ENCODE measurements around the gene B4GALT3.
A peak's percentile ranks its signal among the peaks of the same experiment; 100 is the strongest.

B4GALT3 gene

GRCh38 chr1:161201836-161202712, 24.8 kb upstream of the B4GALT3 start, which contains the start of gene NDUFS2:
Gene NDUFS2 (plus strand): TSS chr1:161202367. CDS start chr1:161202386, 19 bp downstream.
- DNase-seq: peak; percentile 98

- no peak for DNase-seq
Measured at GRCh38 chr1:161200992-161201835, 23.9 kb upstream of the B4GALT3 start.

DNA sequence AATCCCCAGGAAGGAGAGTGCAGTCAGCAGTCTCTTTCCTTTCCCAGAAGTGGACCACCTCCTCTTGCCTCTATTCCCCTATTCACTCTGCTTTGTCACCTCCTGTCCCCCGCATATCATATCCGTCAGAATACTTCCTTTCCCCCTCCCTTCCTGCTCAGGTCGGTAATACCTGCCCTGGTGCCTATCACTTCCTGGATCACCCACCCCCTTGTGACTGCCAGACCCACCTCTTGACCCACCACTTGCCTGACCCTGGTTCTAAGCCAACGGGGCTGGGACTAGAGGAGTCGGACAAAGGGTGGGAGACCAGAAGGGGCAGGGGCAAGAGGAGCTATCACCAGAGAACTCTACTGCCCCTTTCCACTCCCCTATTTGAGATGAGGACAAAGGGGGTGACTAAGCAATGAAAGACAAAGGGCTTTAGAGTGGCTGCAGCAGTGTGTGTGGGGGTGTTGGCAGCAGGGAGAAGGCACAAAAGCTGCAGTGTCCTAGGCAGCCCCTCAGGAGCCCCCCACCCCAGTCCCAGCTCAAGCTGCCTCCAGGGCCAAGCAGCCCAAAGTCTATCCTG, 23.2 kb upstream of the B4GALT3 start:
- DNase-seq: no peak

DNA sequence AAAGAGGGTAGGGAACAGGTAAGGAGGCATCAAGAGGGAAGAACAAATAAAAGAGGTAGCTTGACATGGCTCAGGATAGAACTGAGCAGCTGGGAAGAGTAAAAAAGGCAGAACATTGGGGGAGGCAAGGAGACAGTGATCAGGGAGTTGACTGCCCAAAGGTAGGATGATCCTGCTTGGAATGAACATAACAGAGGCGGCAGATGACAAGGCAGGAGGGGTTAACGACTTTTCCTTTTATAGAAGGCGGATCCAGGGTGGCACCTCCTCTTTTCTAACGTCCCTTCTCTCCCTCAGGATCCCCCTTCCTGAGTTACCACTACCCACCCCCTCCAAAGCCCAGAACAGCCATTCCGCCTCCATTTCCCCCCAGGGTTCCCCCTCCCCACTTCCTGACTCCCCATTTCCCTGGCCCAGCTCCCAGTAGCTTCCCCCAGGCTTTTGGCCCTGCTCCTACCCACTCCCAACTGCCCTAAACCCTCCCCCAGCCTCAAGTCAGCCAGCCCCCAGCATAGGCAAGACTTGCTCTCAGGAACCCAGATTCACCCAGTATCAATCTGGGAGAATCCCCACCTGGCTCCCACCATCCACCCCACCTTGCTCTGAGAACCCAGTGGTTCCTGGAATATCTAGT, 22.3 kb upstream of the B4GALT3 start:
- no peak for DNase-seq

GRCh38 chr1:161198897-161199431, 21.7 kb upstream of the B4GALT3 start, which contains the start of gene ADAMTS4:
Gene ADAMTS4 (minus strand): TSS chr1:161199054. CDS start chr1:161198627, 427 bp downstream.
- no peak for DNase-seq

GRCh38 chr1:161198194-161198896, 21.0 kb upstream of the B4GALT3 start:
- DNase-seq: no peak

DNA sequence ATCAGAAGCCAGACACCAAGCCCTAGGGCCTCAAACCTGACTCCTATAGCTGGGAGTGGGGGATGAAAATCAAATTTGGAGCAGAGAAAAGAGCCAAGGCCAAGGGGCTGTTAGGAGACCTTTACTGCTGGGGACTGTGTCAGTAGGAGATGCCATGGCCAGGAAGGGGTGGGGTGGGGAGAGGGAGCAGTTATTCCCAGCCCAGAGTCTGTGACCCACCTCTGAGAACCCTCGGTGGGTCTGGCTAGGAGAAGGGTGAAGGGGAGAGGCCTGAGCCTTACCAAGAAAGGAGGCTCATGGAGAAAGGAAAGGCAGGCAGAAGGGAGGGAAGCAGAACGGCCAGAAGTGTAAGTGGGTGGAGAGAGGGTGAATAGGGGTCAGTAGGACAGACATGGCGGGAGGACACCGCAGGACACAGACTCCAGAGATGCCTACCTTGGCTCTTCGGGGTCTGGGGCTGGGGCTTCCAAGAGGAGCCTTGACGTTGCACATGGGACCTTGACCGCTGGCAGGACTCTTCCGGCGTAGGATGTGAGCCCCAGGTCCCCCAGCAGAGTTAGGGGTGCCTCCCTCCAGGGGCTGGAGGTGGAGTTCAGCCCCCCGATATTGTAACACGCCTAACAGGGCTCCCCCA, 20.4 kb upstream of the B4GALT3 start:
- DNase-seq: no peak

GRCh38 chr1:161196521-161197451, 19.5 kb upstream of the B4GALT3 start:
- no peak for DNase-seq

GRCh38 chr1:161196111-161196510, 18.8 kb upstream of the B4GALT3 start:
- no peak for DNase-seq

DNA sequence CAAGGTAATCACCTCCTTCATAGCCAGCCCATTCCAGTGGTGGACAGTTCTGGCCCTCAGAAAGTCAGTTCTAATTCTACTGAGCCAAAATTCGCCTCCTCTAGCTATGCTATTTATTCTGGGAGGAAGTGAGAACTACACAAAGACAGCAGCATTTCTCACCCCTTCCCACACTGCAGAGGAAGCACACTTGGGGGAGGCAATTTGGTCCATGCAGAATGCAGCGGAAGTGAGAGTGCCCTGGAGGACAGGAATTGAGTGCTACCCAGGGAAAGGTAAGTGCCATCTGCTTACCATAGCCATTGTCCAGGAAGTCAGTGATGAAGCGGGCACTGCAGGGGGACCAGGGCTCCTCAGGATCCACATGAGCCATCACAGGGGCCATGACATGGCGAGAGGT, 17.9 kb upstream of the B4GALT3 start:
- no peak for DNase-seq

DNA sequence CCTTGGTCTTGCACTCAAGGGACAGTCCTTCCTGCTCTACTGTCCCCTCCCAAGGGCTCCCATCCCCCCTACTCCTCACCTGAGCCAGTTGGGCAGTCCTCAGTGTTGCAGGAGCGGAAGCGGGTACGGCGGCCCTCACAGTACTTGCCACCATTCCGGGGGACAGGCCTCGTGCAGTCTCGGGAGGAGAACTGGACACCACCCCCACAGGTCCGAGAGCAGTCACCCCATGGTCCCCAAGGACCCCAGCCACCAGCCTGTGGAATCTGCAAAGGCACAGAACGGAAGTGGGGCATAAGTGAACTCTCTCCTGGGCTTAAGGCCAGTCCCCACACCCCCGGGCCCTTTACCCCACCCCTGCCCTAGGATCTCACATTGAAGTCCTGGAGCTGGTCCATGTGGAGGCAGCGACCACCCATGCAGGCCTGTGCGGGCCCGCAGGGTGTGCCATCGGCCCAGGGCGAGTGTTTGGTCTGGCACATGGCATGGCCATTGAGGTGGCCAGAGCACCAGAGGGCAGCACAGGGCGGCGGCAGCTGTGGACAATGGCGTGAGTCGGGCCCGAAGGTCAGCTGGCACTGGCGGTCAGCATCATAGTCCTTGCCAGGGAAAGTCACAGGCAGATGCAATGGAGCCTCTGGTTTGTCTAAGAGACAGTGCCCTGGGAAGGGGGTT, 16.4 kb upstream of the B4GALT3 start:
- no peak for DNase-seq

- DNase-seq: peak; percentile 13 to 14
Measured at GRCh38 chr1:161192476-161193465, 15.5 kb upstream of the B4GALT3 start.

DNA sequence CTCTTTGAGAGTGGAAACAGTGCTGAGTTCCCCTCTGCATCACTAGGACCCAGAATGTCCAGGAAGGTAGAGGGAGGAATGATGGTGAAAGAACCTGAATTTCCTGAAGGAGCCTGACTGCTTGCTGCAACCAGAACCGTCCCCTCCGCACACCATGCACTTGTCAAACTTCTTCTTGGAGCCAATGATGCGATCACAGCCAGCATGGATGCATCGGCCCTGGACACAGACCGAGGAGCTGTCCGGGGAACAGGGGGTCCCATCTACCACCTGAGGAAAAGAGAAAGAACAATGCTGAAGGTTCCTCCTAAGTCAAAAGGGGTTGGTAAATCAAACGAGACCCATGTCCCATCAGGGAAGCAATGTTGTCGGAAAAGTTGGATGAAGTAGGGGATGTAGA, 14.7 kb upstream of the B4GALT3 start:
- DNase-seq: no peak

GRCh38 chr1:161190962-161191521, 13.7 kb upstream of the B4GALT3 start:
- DNase-seq: no peak

GRCh38 chr1:161189036-161189435, 11.7 kb upstream of the B4GALT3 start:
- DNase-seq: no peak

DNA sequence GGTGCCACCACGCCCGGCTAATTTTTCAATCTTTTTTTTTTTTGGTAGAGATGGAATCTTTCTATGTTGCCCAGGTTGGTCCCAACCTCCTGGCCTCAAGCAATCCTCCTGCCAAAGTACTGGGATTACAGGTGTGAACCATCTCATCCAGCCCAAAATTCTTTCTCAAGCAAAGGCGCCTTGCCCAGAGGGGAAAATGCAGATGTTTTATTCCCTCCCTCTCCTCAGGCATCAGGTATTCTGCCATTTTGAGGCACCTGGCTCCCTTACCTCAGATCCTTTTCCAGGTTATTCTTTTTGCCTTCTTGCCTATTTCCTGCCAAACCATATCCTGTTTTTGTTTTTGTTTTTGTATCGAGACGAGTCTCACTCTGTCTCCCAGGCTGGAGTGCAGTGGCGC, 11.1 kb upstream of the B4GALT3 start:
- no peak for DNase-seq

DNA sequence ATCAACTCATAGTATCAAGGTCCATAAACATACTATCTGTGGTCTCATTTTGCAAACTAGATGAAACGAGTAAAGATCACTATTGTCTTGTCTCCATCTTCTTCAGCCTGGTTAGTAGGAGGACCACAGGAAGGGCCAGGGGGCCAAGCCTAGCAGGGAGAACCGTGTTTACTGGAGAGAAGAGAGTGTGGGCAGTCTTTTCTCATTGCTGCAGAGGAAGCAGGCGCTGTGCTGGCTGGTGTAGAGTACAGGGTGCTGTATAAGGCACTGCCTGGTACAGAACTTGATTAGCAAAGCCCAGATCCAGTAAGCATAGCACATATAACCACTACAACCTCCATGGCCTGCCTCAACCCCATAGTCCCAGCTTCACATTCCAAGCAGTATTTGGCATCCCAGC, 10.0 kb upstream of the B4GALT3 start:
- no peak for DNase-seq

DNA sequence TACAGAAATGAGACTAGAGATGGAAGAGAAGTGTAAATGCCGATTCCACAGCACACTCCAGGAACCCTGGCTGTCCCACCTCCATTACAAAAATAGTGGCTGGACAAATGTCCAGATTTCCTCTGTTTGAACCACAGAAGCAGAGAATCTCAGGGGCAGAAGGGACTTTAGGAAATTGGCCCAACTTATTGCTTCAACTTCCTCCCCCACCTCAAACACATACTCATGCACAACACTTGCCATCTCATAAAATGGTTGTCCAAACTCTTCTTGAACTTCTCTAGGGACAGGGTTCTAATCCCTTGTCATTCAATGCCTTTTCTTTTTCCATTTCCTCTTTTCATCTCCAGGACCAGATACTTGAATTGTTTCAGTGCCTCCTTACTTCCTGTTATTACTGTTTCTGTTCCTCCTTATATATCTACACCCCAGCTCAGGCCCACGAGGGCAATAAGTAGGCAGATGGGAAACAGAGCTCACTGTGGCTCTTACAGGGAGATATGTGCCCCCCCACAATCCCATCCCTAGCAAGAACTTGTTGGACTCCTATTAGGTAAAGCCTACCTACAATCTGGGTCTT, 8.5 kb upstream of the B4GALT3 start:
- DNase-seq: no peak

Data from NCI-H1930 (cell line).